HEK293 (cell line): ENCODE results near the gene PPP1R14C.

Experiments used
- CTCF ChIA-PET: fragments of 350-600 bp; formaldehyde crosslinking; extraction: SDS; loops from one replicate; lab custom pipeline; 2021; ENCODE audit warnings: antibody characterized with exemption; lab: Yijun Ruan, JAX
- POLR2A ChIA-PET: fragments of 300-600 bp; formaldehyde crosslinking; extraction: SDS; loops from one replicate; lab custom pipeline; 2020; ENCODE audit warnings: antibody characterized with exemption, inconsistent platforms; lab: Yijun Ruan, JAX
- H3K27ac ChIP-seq: fragments of 200-500 bp; sonication (Bioruptor generic); 2 replicates; pipeline ENCODE4 v1.5.1; 2014; ENCODE audit warnings: low read depth, low read length, control low read depth, inconsistent platforms; ENCODE audit errors: extremely low read depth
- H3K36me3 ChIP-seq, 2 experiments: fragments of 200-500 bp in 1 of 2; sonication (Bioruptor generic) in 1 of 2; 1 replicate in 1 of 2; 2 replicates in 1 of 2; pipeline ENCODE4 v1.5.1; 2014 to 2017; ENCODE audit warnings: inconsistent platforms in 2 of 2, low read length in 2 of 2; ENCODE audit not compliant: control insufficient read depth in 2 of 2, insufficient read depth in 1 of 2
- H3K4me1 ChIP-seq: fragments of 200-500 bp; sonication (Bioruptor generic); 2 replicates; pipeline ENCODE4 v1.5.1; 2014; ENCODE audit warnings: mild to moderate bottlenecking, low read length, inconsistent platforms; ENCODE audit not compliant: control insufficient read depth, insufficient read depth
- H3K4me3 ChIP-seq: 2 replicates; pipeline ENCODE4 v1.5.1; 2011; ENCODE audit warnings: low read depth, mild to moderate bottlenecking, control low read depth, low read length, moderate library complexity
- H3K9me3 ChIP-seq: fragments of 200-500 bp; sonication (Bioruptor generic); 2 replicates; pipeline ENCODE4 v1.5.1; 2014; ENCODE audit warnings: low read depth, low read length, inconsistent platforms; ENCODE audit not compliant: control insufficient read depth, insufficient read depth
- PRDM1 ChIP-seq: fragments of 450-650 bp; formaldehyde crosslinking; IDR thresholded peaks from 2 replicates; pipeline ENCODE4; 2016; ENCODE audit warnings: missing biosample characterization, missing genetic modification characterization
- PRDM10 ChIP-seq: fragments of 450-650 bp; formaldehyde crosslinking; IDR thresholded peaks from 2 replicates; pipeline ENCODE4 v1.5.1; 2016; ENCODE audit warnings: missing biosample characterization, missing genetic modification characterization
- PRDM6 ChIP-seq: fragments of 450-650 bp; formaldehyde crosslinking; IDR thresholded peaks from 2 replicates; pipeline ENCODE4 v1.5.1; 2017; ENCODE audit warnings: missing biosample characterization, missing genetic modification characterization
- SCRT2 ChIP-seq: fragments of 450-650 bp; formaldehyde crosslinking; IDR thresholded peaks from 2 replicates; pipeline ENCODE4 v1.5.1; 2016; ENCODE audit warnings: missing biosample characterization, missing genetic modification characterization
- SP2 ChIP-seq: fragments of 450-650 bp; formaldehyde crosslinking; IDR thresholded peaks from 2 replicates; pipeline ENCODE4 v1.5.1; 2016; ENCODE audit warnings: missing biosample characterization, missing genetic modification characterization
- ZNF114 ChIP-seq: fragments of 450-650 bp; formaldehyde crosslinking; IDR thresholded peaks from 2 replicates; pipeline ENCODE4 v1.5.0; 2017; ENCODE audit warnings: missing biosample characterization, missing genetic modification characterization
- ZNF175 ChIP-seq: fragments of 450-650 bp; formaldehyde crosslinking; IDR thresholded peaks from 2 replicates; pipeline ENCODE4 v1.5.1; 2016; ENCODE audit warnings: missing biosample characterization, missing genetic modification characterization
- ZNF341 ChIP-seq: fragments of 450-650 bp; formaldehyde crosslinking; IDR thresholded peaks from 2 replicates; pipeline ENCODE4; 2016; ENCODE audit warnings: low read depth, missing biosample characterization, missing genetic modification characterization
- ZNF398 ChIP-seq: fragments of 450-650 bp; formaldehyde crosslinking; IDR thresholded peaks from 2 replicates; pipeline ENCODE4 v1.5.1; 2017; ENCODE audit warnings: missing biosample characterization, missing genetic modification characterization
- ZNF548 ChIP-seq: fragments of 450-650 bp; formaldehyde crosslinking; IDR thresholded peaks from 2 replicates; pipeline ENCODE4 v1.5.1; 2016; ENCODE audit warnings: missing biosample characterization, missing genetic modification characterization
- ZNF558 ChIP-seq: fragments of 450-650 bp; formaldehyde crosslinking; IDR thresholded peaks from 2 replicates; pipeline ENCODE4 v1.5.1; 2016; ENCODE audit warnings: missing biosample characterization, missing genetic modification characterization
- ZNF600 ChIP-seq: fragments of 450-650 bp; formaldehyde crosslinking; IDR thresholded peaks from 2 replicates; pipeline ENCODE4 v1.5.1; 2016; ENCODE audit warnings: missing biosample characterization, missing genetic modification characterization
- ZNF639 ChIP-seq: fragments of 450-650 bp; formaldehyde crosslinking; IDR thresholded peaks from 2 replicates; pipeline ENCODE4 v1.5.1; 2016; ENCODE audit warnings: missing biosample characterization, missing genetic modification characterization
- ZNF664 ChIP-seq: fragments of 450-650 bp; formaldehyde crosslinking; IDR thresholded peaks from 2 replicates; pipeline ENCODE4 v1.5.1; 2016; ENCODE audit warnings: missing biosample characterization, missing genetic modification characterization
- ZNF677 ChIP-seq: fragments of 450-650 bp; IDR thresholded peaks from 2 replicates; pipeline ENCODE4 v1.5.0; 2018; ENCODE audit warnings: missing biosample characterization, mild to moderate bottlenecking, missing genetic modification characterization, moderate library complexity
- ZNF791 ChIP-seq: fragments of 450-650 bp; formaldehyde crosslinking; IDR thresholded peaks from 2 replicates; pipeline ENCODE4 v1.5.1; 2016; ENCODE audit warnings: missing biosample characterization, missing genetic modification characterization
- ZSCAN16 ChIP-seq: fragments of 450-650 bp; formaldehyde crosslinking; IDR thresholded peaks from 2 replicates; pipeline ENCODE4 v1.5.1; 2016; ENCODE audit warnings: missing biosample characterization, missing genetic modification characterization

Gene PPP1R14C

GRCh38 chr6:150152891-150153876 lies 10.3 kb downstream of the PPP1R14C start:
- peaks cover 11% of the 10 kb centered on the region for H3K4me1 ChIP-seq
- POLR2A ChIA-PET: interaction anchor here (1.4 kb wide), 1 partner anchor 9 kb away, joined by 8 read pairs; no protein-coding TSS in a partner anchor
- no peak for TF ChIP-seq ZNF548 (tag by site-specific recombination)
- peak; percentile 77 for TF ChIP-seq SCRT2 (tag by site-specific recombination)
- TF ChIP-seq, all 188 proteins: peak for 1
- Histone ChIP-seq H3K36me3 (no peaks in the 10 kb centered on the region), H3K9me3 (no peaks in the 10 kb centered on the region), H3K4me3 (no peak overlapping the region), H3K27ac (no peak overlapping the region)
- CTCF ChIA-PET: interaction anchor here (0.6 to 1.0 kb wide), 4 partner anchors 8 to 76 kb away, joined by 3 to 5 read pairs (median 4); no protein-coding TSS in a partner anchor

- TF ChIP-seq PRDM10 (tag by site-specific recombination) (0 out of 2 replicates have a peak, but pooled peaks have one; percentile 53), ZNF341 (tag by site-specific recombination) (peak; percentile 55; the same call in 1 of the 2 replicates), ZSCAN16 (tag by site-specific recombination) (no peak), PRDM6 (tag by site-specific recombination) (peak; percentile 23; the same call in 1 of the 2 replicates)
- no peaks in the 10 kb centered on the region for H3K9me3 ChIP-seq
- CTCF ChIA-PET: interaction anchor here (0.9 to 1.0 kb wide), 2 partner anchors 9 to 76 kb away, joined by 4 to 5 read pairs; no protein-coding TSS in a partner anchor
- H3K36me3 ChIP-seq: no peaks in the 10 kb centered on the region
- POLR2A ChIA-PET: interaction anchor here (0.6 to 1.4 kb wide), 2 partner anchors 9 to 445 kb away, joined by 6 to 8 read pairs; no protein-coding TSS in a partner anchor
- no peak overlapping the region for H3K4me3 ChIP-seq
- no peak overlapping the region for H3K27ac ChIP-seq
- H3K4me1 ChIP-seq: peaks cover 11% of the 10 kb centered on the region
These were observed 11.2 kb downstream of the PPP1R14C start for GRCh38 chr6:150153905-150154492.

- Histone ChIP-seq H3K9me3 (no peaks in the 10 kb centered on the region), H3K27ac (no peak overlapping the region), H3K4me1 (peaks cover 5% of the 10 kb centered on the region; the same call in 1 of the 2 replicates), H3K36me3 (no peaks in the 10 kb centered on the region), H3K4me3 (no peak overlapping the region)
- ChIA-PET CTCF (interaction anchor here (0.6 to 2.0 kb wide), 2 partner anchors 12 to 190 kb away, joined by 5 to 6 read pairs; no protein-coding TSS in a partner anchor), POLR2A (no interaction called here)
- TF ChIP-seq ZNF639 (tag by site-specific recombination) (no peak), ZNF114 (no peak), ZNF398 (tag by site-specific recombination) (no peak), ZNF175 (tag by site-specific recombination) (no peak), ZNF677 (tag by site-specific recombination) (no peak), ZNF600 (tag by site-specific recombination) (no peak), PRDM1 (tag by site-specific recombination) (no peak), ZNF664 (tag by site-specific recombination) (no peak), SP2 (no peak), ZNF558 (tag by site-specific recombination) (no peak), ZNF791 (tag by site-specific recombination) (no peak)
These were observed 13.6 kb downstream of the PPP1R14C start for GRCh38 chr6:150156460-150156859.
